ENCODE results near the gene AATF. TPM values are rescaled to one million over a fixed set of nuclear protein-coding genes. Genes with fewer than 3 reads are reported as not detected.

Gene AATF
- total and polyA plus RNA-seq, 2 of the 8 experiments (the other 6 are each of a cell fraction or from before 2014, with no cell fraction given): 20.1 to 62.8 TPM

GRCh38 chr17:36907407-36907806 is 41.3 kb upstream of the AATF start:
- Histone ChIP-seq H3K27me3 (replicated peaks in 1 of 4; ENCODE audit: control insufficient read depth in 3 of 4, extremely low read depth in 1 of 4, insufficient read depth in 3 of 4, low read length in 3 of 4) (no peaks in the 10 kb centered on the region), H3K79me1 (ENCODE audit: low read depth, low read length) (no peaks in the 10 kb centered on the region), H2AK5ac (ENCODE audit: low read depth, low read length) (no peak overlapping the region), H3K4me1 (replicated peaks in 1 of 4; ENCODE audit: control insufficient read depth in 3 of 4, insufficient read depth in 4 of 4, low read length in 3 of 4) (no peaks in the 10 kb centered on the region), H3K23ac (ENCODE audit: insufficient read length) (no peak overlapping the region), H3K9ac (replicated peaks in 1 of 4; ENCODE audit: extremely low read depth in 1 of 4, low read depth in 3 of 4, low read length in 3 of 4) (no peak overlapping the region), H2BK120ac (replicated peaks; ENCODE audit: low read depth, low read length) (no peak overlapping the region), H3K4me2 (ENCODE audit: insufficient read depth in 1 of 2, low read depth in 2 of 2, low read length in 2 of 2) (no peak overlapping the region), H3K27ac (ENCODE audit: low read depth, low read length) (no peak overlapping the region), H3K9me3 (ENCODE audit: insufficient read depth in 2 of 2, low read depth in 1 of 2, low read length in 1 of 2) (no peaks in the 10 kb centered on the region), H4K20me1 (replicated peaks in 1 of 2; ENCODE audit: control insufficient read depth in 1 of 2, insufficient read depth in 2 of 2, low read length in 2 of 2) (no peaks in the 10 kb centered on the region), H3K18ac (ENCODE audit: extremely low read depth, low read length) (no peak overlapping the region), H3K36me3 (ENCODE audit: control insufficient read depth in 2 of 4, insufficient read depth in 4 of 4, low read length in 3 of 4) (no peaks in the 10 kb centered on the region; a peak in 1 of 8 replicates), H2AFZ (ENCODE audit: low read length) (no peak overlapping the region), H3K14ac (ENCODE audit: insufficient read length) (no peak overlapping the region), H3K23me2 (ENCODE audit: low read depth, low read length) (no peaks in the 10 kb centered on the region), H3K4ac (replicated peaks; ENCODE audit: insufficient read length, low read depth, low read length) (no peak overlapping the region), H2BK12ac (ENCODE audit: low read depth, low read length) (no peak overlapping the region), H2BK20ac (ENCODE audit: low read length) (no peak overlapping the region), H3K4me3 (ENCODE audit: extremely low read depth in 1 of 4, insufficient read depth in 2 of 4, low read depth in 3 of 4, low read length in 4 of 4) (no peak overlapping the region), H4K5ac (ENCODE audit: insufficient read length, low read depth, low read length) (no peak overlapping the region), H4K91ac (replicated peaks; ENCODE audit: insufficient read length, low read length) (no peak overlapping the region), H2BK5ac (ENCODE audit: low read depth, low read length) (no peak overlapping the region), H2BK15ac (ENCODE audit: low read length) (no peak overlapping the region), H3K56ac (replicated peaks; ENCODE audit: insufficient read length, low read depth, low read length) (no peak overlapping the region), H4K8ac (ENCODE audit: extremely low read depth, insufficient read depth, low read length) (no peak overlapping the region), H3K79me2 (ENCODE audit: control insufficient read depth in 1 of 2, insufficient read depth in 2 of 2, low read length in 2 of 2) (no peaks in the 10 kb centered on the region)
- WGBS, 2 experiments (ENCODE audit: extremely low coverage in 1 of 2, insufficient coverage in 1 of 2, insufficient read length in 1 of 2, insufficient replicate concordance in 2 of 2, low coverage in 1 of 2, low lambda C conversion rate in 2 of 2, missing lambda C conversion rate in 1 of 2): 87% methylated on average over 10 of the region's 10 CpGs; no CpG with 5 or more reads in 1 of the 2 experiments
- POLR2A ChIA-PET (ENCODE audit: partially characterized antibody): no interaction called here
- FAIRE-seq (no peak), DNase-seq (ENCODE audit: low read depth in 1 of 2, low spot score in 2 of 2) (no peak)
- CTCF ChIA-PET (ENCODE audit: partially characterized antibody): interaction anchor here (0.6 to 1.6 kb wide), 6 partner anchors 11 to 570 kb away, joined by 3 to 5 read pairs (median 4); no protein-coding TSS in a partner anchor
- TF ChIP-seq CTCF (IDR thresholded peaks at IDR 0.05; ENCODE audit: control extremely low read depth in 1 of 3, insufficient read depth in 1 of 3, low read depth in 1 of 3, low read length in 3 of 3) (no peak), BRCA1 (IDR thresholded peaks at IDR 0.05; ENCODE audit: low read depth, low read length) (no peak), RBBP5 (IDR thresholded peaks at IDR 0.05; ENCODE audit: borderline replicate concordance, low read depth, low read length) (no peak), CBX5 (IDR thresholded peaks at IDR 0.05; ENCODE audit: low read depth, low read length) (no peak), ZNF274 (IDR thresholded peaks at IDR 0.05; ENCODE audit: borderline replicate concordance, extremely low read depth, low read length) (no peak), JUN (IDR thresholded peaks at IDR 0.05; ENCODE audit: low read depth, low read length) (no peak), RAD21 (IDR thresholded peaks at IDR 0.05 in 1 of 2, conservative IDR thresholded peaks at IDR 0.05 in 1 of 2; ENCODE audit: low read depth in 2 of 2, low read length in 2 of 2) (no peak), CREB1 (IDR thresholded peaks at IDR 0.05) (no peak), CBX8 (IDR thresholded peaks at IDR 0.05; ENCODE audit: borderline replicate concordance, low read depth, low read length) (no peak), KDM1A (IDR thresholded peaks at IDR 0.05; ENCODE audit: borderline replicate concordance, low read length) (no peak)

All from H1 (cell line).